Heart right ventricle (tissue), 16 donors: ENCODE results near the gene ATP5ME. TPM values are rescaled to one million over a fixed set of nuclear protein-coding genes. Genes with fewer than 3 reads are reported as not detected.

Source experiments
- ATAC-seq, 8 donors: fragments of 200-7000 bp; cut with Tn5 transposase; one replicate each; pipeline ENCODE4 v1.9.1; 2020; ENCODE audit warnings: mild to moderate bottlenecking in 8 of 8, moderate library complexity in 8 of 8, moderate number of reproducible peaks in 1 of 8
- DNase-seq, 2 donors: peaks; one replicate each; pipeline ENCODE4 v3.0.0-alpha.2; 2020
- H3K27ac ChIP-seq, 10 donors: fragments of 200-600 bp; sonication (generic) in 2 of 10; one replicate each; pipeline versions ENCODE4 v1.5.0 to v1.8.0; 2020 to 2022; ENCODE audit warnings: mild to moderate bottlenecking in 3 of 10
- H3K27me3 ChIP-seq, 7 donors: fragments of 200-600 bp; one replicate each; pipeline ENCODE4 v1.8.0; 2021 to 2022; ENCODE audit warnings: mild to moderate bottlenecking in 2 of 7
- H3K36me3 ChIP-seq, 9 donors: fragments of 200-600 bp; sonication (generic) in 1 of 9; one replicate each; pipeline versions ENCODE4 v1.5.0 to v1.8.0; 2020 to 2022; ENCODE audit warnings: mild to moderate bottlenecking in 2 of 9
- H3K4me1 ChIP-seq, 9 donors: fragments of 200-600 bp; sonication (generic) in 1 of 9; one replicate each; pipeline versions ENCODE4 v1.5.0 to v1.8.0; 2020 to 2022; ENCODE audit warnings: mild to moderate bottlenecking in 4 of 9
- H3K4me3 ChIP-seq, 10 donors: fragments of 200-600 bp; sonication (generic) in 2 of 10; one replicate each; pipeline versions ENCODE4 v1.5.0 to v1.8.0; 2020 to 2022; ENCODE audit warnings: mild to moderate bottlenecking in 7 of 10, moderate library complexity in 2 of 10
- H3K9me3 ChIP-seq, 11 donors: fragments of 200-600 bp in 10 of 11; sonication (generic) in 2 of 11; one replicate each; pipeline versions ENCODE4 v1.5.0 to v1.8.0; 2013 to 2022; ENCODE audit warnings: mild to moderate bottlenecking in 2 of 11, control low read depth in 1 of 11, moderate library complexity in 1 of 11
- WGBS, 2 donors: extraction: QIAGEN DNeasy Blood & Tissue Kit; methylation state at CpG; one replicate each; pipeline ENCODE4 v1.1.7; 2013; ENCODE audit warnings: inconsistent platforms in 1 of 2; 5-methylcytosine and 5-hydroxymethylcytosine counted together
- intact Hi-C, 10 donors: fragments of 100-400 bp; cut with DNase I; formaldehyde crosslinking; loops; one replicate each; pipeline versions ENCODE4 v1.11.1 to v1.14.2; 2022
- polyA plus RNA-seq, 2 donors: library from polyadenylated mRNA; stranded (reverse); fragments of 200-250 nt; gene quantifications; one replicate each; pipeline ENCODE4 v1.2.3, GENCODE V29; 2013
- total RNA-seq, 10 donors: library from RNA; stranded (reverse); fragmentation: NEBNext Ultra II Directional in 3 of 10; extraction: Animal tissue kit (Norgen Biotek cat#: 25700) in 3 of 10; gene quantifications; one replicate each; pipeline versions ENCODE4 v1.2.1 to v1.2.4, GENCODE V29; 2021 to 2023
- TF ChIP-seq, protein P1 (sequence below), 9 donors: fragments of 200-600 bp; sonication (generic) in 2 of 9; IDR thresholded peaks; one replicate each; pipeline versions ENCODE4 v1.5.0 to v1.8.0; 2021 to 2022; ENCODE audit warnings: antibody characterized with exemption in 9 of 9, mild to moderate bottlenecking in 5 of 9, moderate library complexity in 1 of 9
- donor health status: Arrhythmogenic right ventricular cardiomyopathy.
- donor health status: ischemic (EF 13 %, LVEDD 7.1; RV severe dilation, severe dysfunction).
- donor health status: healthy with polysubstance abuse.
- donor health status: DM: no; HTN: yes; CAD: no.
- donor health status: DM: no; HTN: no; CAD: no.
- donor health status: ischemic (EF 25% LVEDD 6.9; RV normal size, moderate dysfunction).
- donor health status: ischemic (EF 25% LVEDD 5.7; RV mildly dilated, moderate dysfunction).
- donor health status: healthy.
- donor health status: DM: yes; HTN: yes; CAD: no.
- donor health status: Ischemic cardiomyopathy.
- donor health status: ischemic (EF 35%, LVEDD 5.7; RV mildly dilated, moderate dysfunction).
- donor health status: nonischemic (EF 11% LVEDD 7.7; RV severe dilation, severe dysfunction).
- donor health status: DM: yes; HTN: yes; CAD: no.
- donor health status: PGD.
- donor health status: ischemic (EF 29% LVEDD 5.4; RV normal size, mild dysfunction).
- donor health status: nonischemic (EF 23%, LVEDD 6.1; RV moderate dilation, normal function).

Gene ATP5ME
- total and polyA plus RNA-seq, 12 donors: 651 to 4,239 (median 1,012) TPM

DNA sequence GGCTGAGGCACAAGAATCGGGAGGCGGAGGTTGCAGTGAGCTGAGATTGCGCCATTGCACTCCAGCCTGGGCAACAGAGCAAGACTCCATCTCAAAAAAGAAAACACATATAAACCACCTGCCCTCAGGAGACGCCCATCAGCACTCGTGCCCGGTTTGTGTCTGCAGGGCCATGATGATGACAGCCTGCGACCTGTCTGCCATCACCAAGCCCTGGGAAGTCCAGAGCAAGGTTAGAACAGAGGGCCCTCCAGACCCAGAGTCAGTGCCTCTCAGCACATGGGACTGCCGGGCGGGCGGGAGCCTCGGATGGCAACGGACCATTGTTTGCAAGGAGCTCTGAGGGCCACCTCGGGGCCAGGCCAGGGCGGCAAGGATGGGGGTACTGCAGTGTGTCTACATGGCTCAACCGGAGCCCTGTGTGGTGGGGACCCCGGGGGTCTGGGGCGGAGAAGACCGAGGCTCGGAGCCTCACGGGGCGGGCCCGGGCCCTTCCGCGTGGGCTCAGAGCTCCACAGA lies 9.3 kb downstream of the ATP5ME start:
- H3K9me3 ChIP-seq: no peaks in the 10 kb centered on the region
- DNase-seq (peak in 1 of 2 donors; percentile 11), ATAC-seq (no peak)
- TF ChIP-seq, protein P1, sequence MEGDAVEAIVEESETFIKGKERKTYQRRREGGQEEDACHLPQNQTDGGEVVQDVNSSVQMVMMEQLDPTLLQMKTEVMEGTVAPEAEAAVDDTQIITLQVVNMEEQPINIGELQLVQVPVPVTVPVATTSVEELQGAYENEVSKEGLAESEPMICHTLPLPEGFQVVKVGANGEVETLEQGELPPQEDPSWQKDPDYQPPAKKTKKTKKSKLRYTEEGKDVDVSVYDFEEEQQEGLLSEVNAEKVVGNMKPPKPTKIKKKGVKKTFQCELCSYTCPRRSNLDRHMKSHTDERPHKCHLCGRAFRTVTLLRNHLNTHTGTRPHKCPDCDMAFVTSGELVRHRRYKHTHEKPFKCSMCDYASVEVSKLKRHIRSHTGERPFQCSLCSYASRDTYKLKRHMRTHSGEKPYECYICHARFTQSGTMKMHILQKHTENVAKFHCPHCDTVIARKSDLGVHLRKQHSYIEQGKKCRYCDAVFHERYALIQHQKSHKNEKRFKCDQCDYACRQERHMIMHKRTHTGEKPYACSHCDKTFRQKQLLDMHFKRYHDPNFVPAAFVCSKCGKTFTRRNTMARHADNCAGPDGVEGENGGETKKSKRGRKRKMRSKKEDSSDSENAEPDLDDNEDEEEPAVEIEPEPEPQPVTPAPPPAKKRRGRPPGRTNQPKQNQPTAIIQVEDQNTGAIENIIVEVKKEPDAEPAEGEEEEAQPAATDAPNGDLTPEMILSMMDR (IDR thresholded peaks at IDR 0.05): no peak
- H3K4me3 ChIP-seq: peak overlapping the region in 1 of 10 donors; percentile 75
- no peak overlapping the region for H3K27ac ChIP-seq
- peaks cover 0 to 17% (median 2%) of the 10 kb centered on the region in 7 donors for H3K27me3 ChIP-seq
- WGBS, 2 donors: 95 to 96% methylated on average over 24 of the region's 24 CpGs
- intact Hi-C loops: no loop called here
- H3K36me3 ChIP-seq: no peaks in the 10 kb centered on the region
- H3K4me1 ChIP-seq: peaks cover 0 to 19% (median 8%) of the 10 kb centered on the region in 9 donors

DNA sequence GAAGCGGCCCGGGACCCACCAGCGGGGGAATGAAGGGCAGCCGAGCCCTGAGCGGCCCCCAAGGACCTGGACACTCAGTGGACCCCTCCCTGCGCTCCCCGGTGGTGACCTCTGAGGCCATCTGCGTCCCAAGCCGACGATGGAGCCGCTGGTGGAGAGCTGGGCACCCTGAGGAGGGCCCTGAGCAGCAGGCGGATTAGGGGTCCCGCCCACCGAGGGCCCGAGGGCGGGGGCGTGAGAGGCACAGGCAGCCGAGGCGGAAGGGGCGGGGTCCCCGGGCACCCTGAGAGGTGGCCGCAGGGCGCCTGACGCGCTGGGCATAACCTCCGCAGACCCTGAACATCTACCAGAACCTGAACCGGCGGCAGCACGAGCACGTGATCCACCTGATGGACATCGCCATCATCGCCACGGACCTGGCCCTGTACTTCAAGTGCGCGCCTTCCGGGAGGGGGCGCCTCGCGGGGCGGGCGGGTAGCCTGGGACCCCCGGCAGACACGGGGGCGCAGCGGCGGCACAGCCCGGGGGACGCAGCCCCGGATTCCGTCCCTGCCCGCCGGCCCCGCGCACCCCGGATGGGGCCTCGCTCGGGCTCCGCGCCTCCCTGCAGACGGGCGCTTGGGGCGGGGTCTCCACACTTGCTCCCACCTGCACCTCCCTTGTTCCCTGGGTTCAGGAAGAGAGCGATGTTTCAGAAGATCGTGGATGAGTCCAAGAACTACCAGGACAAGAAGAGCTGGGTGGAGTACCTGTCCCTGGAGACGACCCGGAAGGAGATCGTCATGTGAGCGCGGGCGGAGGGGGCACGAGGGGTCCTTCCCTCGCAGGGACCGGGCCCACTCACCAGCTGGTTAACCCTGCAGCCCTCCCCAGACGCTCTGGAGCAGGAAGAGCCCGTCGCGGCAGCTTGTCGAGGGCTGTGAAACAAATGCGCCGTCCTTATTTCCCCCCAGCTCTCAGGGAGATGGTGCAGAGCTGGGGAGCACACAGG lies 10.3 kb downstream of the ATP5ME start:
- ATAC-seq (peak; percentile 39 to 67 (median 48)), DNase-seq (peak in 1 of 2 donors; percentile 59)
- H3K27ac ChIP-seq: peak overlapping the region in 4 of 10 donors; percentile 18 to 83 (median 53)
- TF ChIP-seq, protein P1 (IDR thresholded peaks at IDR 0.05): peak in 4 of 9 donors; percentile 14 to 29 (median 24)
- 3% methylated on average over 78 to 80 of the region's 80 CpGs for WGBS, 2 donors
- no peaks in the 10 kb centered on the region for H3K36me3 ChIP-seq
- intact Hi-C loops: no loop called here
- no peaks in the 10 kb centered on the region for H3K9me3 ChIP-seq
- H3K4me3 ChIP-seq: peak overlapping the region; percentile 49 to 79 (median 70)
- H3K4me1 ChIP-seq: peaks cover 0 to 19% (median 8%) of the 10 kb centered on the region in 9 donors
- peaks cover 0 to 17% (median 2%) of the 10 kb centered on the region in 7 donors for H3K27me3 ChIP-seq

DNA sequence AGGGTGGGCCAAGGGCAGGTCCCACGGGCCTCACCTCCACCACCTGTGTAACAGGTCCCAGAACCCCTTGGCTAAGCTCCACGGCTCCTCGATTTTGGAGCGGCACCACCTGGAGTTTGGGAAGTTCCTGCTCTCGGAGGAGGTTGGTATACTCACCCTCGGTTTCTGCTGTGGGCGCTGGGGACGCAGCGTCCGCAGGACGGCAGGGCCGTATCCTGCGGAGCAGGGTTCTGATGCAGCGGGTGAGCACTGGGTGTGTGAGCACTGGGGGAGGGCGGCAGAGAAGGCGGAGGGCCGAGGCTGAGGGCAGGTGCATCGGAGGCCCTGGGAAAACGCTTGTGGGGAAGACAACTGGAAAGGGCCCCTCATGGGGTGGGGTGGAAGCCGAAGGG lies 11.0 kb downstream of the ATP5ME start:
- WGBS, 2 donors: 44 to 54% methylated on average over 20 of the region's 20 CpGs
- no peak for DNase-seq
- intact Hi-C loops: no loop called here
- peak in 2 of 8 donors; percentile 3 to 4 for ATAC-seq
- Histone ChIP-seq H3K9me3 (no peaks in the 10 kb centered on the region), H3K36me3 (no peaks in the 10 kb centered on the region), H3K27ac (peak overlapping the region in 2 of 10 donors; percentile 67 to 83), H3K4me3 (peak overlapping the region; percentile 49 to 79 (median 70)), H3K4me1 (peaks cover 0 to 19% (median 8%) of the 10 kb centered on the region in 9 donors), H3K27me3 (peaks cover 0 to 17% (median 2%) of the 10 kb centered on the region in 7 donors)
- TF ChIP-seq, protein P1 (IDR thresholded peaks at IDR 0.05): no peak
